ENCODE data around the gene LHFPL3.

GRCh38 chr7:104444017-104444416, 115.6 kb downstream of the LHFPL3 start:
- TF ChIP-seq CTCF (conservative IDR thresholded peaks at IDR 0.05) (no peak), EZH2 (IDR thresholded peaks at IDR 0.05; ENCODE audit: low read depth) (no peak)
